ENCODE data around the gene HAPLN3. TPM values are rescaled to one million over a fixed set of nuclear protein-coding genes. Genes with fewer than 3 reads are reported as not detected.

Gene HAPLN3
- total and polyA plus RNA-seq, 10 of the 15 experiments (the other 5 are each of a cell fraction or from before 2014, with no cell fraction given), result 0.20 to 5.0 (median 1.4) TPM; not detected in 1

GRCh38 chr15:88918738-88919137 is 23.4 kb upstream of the HAPLN3 start (continued):
- TF ChIP-seq RCOR1 (conservative IDR thresholded peaks at IDR 0.05; ENCODE audit: low read depth, low read length) (no peak), NFXL1 (IDR thresholded peaks at IDR 0.05; ENCODE audit: borderline replicate concordance) (no peak), ZNF622 (IDR thresholded peaks at IDR 0.05) (no peak), RUNX3 (IDR thresholded peaks at IDR 0.05; ENCODE audit: low read length) (peak; percentile 70), CBX3 (IDR thresholded peaks at IDR 0.05; ENCODE audit: borderline replicate concordance, low read depth) (no peak), CREM (IDR thresholded peaks at IDR 0.05; ENCODE audit: low read depth) (no peak), IKZF1 (conservative IDR thresholded peaks at IDR 0.05) (peak; percentile 62), RB1 (IDR thresholded peaks at IDR 0.05; ENCODE audit: borderline replicate concordance) (no peak), SMC3 (IDR thresholded peaks at IDR 0.05; ENCODE audit: borderline replicate concordance, low read length) (no peak), JUND (IDR thresholded peaks at IDR 0.05; ENCODE audit: low read depth, low read length) (no peak), PML (IDR thresholded peaks at IDR 0.05; ENCODE audit: low read length) (no peak), RFX5 (IDR thresholded peaks at IDR 0.05; ENCODE audit: low read depth, low read length) (no peak), CHD2 (IDR thresholded peaks at IDR 0.05; ENCODE audit: borderline replicate concordance, low read depth, low read length) (no peak), YBX1 (IDR thresholded peaks at IDR 0.05) (no peak), EED (IDR thresholded peaks at IDR 0.05; ENCODE audit: low read depth) (no peak), SMARCA5 (IDR thresholded peaks at IDR 0.05) (no peak), KDM1A (IDR thresholded peaks at IDR 0.05; ENCODE audit: borderline replicate concordance) (no peak), TAF1 (IDR thresholded peaks at IDR 0.05; ENCODE audit: borderline replicate concordance, low read depth, low read length) (no peak), DPF2 (IDR thresholded peaks at IDR 0.05) (peak; percentile 53; the same call in 1 of the 2 replicates), HDGF (IDR thresholded peaks at IDR 0.05) (no peak), SPI1 (IDR thresholded peaks at IDR 0.05; ENCODE audit: borderline replicate concordance, insufficient read depth, low read depth, low read length) (no peak)
- TF ChIP-seq, protein P1, sequence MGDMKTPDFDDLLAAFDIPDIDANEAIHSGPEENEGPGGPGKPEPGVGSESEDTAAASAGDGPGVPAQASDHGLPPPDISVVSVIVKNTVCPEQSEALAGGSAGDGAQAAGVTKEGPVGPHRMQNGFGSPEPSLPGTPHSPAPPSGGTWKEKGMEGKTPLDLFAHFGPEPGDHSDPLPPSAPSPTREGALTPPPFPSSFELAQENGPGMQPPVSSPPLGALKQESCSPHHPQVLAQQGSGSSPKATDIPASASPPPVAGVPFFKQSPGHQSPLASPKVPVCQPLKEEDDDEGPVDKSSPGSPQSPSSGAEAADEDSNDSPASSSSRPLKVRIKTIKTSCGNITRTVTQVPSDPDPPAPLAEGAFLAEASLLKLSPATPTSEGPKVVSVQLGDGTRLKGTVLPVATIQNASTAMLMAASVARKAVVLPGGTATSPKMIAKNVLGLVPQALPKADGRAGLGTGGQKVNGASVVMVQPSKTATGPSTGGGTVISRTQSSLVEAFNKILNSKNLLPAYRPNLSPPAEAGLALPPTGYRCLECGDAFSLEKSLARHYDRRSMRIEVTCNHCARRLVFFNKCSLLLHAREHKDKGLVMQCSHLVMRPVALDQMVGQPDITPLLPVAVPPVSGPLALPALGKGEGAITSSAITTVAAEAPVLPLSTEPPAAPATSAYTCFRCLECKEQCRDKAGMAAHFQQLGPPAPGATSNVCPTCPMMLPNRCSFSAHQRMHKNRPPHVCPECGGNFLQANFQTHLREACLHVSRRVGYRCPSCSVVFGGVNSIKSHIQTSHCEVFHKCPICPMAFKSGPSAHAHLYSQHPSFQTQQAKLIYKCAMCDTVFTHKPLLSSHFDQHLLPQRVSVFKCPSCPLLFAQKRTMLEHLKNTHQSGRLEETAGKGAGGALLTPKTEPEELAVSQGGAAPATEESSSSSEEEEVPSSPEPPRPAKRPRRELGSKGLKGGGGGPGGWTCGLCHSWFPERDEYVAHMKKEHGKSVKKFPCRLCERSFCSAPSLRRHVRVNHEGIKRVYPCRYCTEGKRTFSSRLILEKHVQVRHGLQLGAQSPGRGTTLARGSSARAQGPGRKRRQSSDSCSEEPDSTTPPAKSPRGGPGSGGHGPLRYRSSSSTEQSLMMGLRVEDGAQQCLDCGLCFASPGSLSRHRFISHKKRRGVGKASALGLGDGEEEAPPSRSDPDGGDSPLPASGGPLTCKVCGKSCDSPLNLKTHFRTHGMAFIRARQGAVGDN (IDR thresholded peaks at IDR 0.05), result no peak
- TF ChIP-seq, protein P2, sequence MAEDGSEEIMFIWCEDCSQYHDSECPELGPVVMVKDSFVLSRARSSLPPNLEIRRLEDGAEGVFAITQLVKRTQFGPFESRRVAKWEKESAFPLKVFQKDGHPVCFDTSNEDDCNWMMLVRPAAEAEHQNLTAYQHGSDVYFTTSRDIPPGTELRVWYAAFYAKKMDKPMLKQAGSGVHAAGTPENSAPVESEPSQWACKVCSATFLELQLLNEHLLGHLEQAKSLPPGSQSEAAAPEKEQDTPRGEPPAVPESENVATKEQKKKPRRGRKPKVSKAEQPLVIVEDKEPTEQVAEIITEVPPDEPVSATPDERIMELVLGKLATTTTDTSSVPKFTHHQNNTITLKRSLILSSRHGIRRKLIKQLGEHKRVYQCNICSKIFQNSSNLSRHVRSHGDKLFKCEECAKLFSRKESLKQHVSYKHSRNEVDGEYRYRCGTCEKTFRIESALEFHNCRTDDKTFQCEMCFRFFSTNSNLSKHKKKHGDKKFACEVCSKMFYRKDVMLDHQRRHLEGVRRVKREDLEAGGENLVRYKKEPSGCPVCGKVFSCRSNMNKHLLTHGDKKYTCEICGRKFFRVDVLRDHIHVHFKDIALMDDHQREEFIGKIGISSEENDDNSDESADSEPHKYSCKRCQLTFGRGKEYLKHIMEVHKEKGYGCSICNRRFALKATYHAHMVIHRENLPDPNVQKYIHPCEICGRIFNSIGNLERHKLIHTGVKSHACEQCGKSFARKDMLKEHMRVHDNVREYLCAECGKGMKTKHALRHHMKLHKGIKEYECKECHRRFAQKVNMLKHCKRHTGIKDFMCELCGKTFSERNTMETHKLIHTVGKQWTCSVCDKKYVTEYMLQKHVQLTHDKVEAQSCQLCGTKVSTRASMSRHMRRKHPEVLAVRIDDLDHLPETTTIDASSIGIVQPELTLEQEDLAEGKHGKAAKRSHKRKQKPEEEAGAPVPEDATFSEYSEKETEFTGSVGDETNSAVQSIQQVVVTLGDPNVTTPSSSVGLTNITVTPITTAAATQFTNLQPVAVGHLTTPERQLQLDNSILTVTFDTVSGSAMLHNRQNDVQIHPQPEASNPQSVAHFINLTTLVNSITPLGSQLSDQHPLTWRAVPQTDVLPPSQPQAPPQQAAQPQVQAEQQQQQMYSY (CRISPR knock-in tag; IDR thresholded peaks at IDR 0.05), result no peak
- TF ChIP-seq, protein P3, sequence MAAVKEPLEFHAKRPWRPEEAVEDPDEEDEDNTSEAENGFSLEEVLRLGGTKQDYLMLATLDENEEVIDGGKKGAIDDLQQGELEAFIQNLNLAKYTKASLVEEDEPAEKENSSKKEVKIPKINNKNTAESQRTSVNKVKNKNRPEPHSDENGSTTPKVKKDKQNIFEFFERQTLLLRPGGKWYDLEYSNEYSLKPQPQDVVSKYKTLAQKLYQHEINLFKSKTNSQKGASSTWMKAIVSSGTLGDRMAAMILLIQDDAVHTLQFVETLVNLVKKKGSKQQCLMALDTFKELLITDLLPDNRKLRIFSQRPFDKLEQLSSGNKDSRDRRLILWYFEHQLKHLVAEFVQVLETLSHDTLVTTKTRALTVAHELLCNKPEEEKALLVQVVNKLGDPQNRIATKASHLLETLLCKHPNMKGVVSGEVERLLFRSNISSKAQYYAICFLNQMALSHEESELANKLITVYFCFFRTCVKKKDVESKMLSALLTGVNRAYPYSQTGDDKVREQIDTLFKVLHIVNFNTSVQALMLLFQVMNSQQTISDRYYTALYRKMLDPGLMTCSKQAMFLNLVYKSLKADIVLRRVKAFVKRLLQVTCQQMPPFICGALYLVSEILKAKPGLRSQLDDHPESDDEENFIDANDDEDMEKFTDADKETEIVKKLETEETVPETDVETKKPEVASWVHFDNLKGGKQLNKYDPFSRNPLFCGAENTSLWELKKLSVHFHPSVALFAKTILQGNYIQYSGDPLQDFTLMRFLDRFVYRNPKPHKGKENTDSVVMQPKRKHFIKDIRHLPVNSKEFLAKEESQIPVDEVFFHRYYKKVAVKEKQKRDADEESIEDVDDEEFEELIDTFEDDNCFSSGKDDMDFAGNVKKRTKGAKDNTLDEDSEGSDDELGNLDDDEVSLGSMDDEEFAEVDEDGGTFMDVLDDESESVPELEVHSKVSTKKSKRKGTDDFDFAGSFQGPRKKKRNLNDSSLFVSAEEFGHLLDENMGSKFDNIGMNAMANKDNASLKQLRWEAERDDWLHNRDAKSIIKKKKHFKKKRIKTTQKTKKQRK (IDR thresholded peaks at IDR 0.05; ENCODE audit: low read depth, low read length), result no peak
